Glomerular endothelial cell (primary cell): ENCODE results near the gene MAPK1IP1L. TPM values are rescaled to one million over a fixed set of nuclear protein-coding genes. Genes with fewer than 3 reads are reported as not detected.
"Not testable (repeated sequence)": the region's sequence is repeated elsewhere in the genome, so short reads cannot be mapped to it uniquely, and the experiment has no call there.

Source experiments
- DNase-seq: peaks from one replicate; pipeline ENCODE4 v3.0.0-alpha.2; 2011; ENCODE audit warnings: low read depth, low spot score; ENCODE audit errors: extremely low read depth
- total RNA-seq: library from RNA; depleted of rRNA; stranded (reverse); fragments of >200 nt; gene quantifications from 2 replicates; pipeline ENCODE4 v1.2.3, GENCODE V29; 2015

The MAPK1IP1L gene
- total RNA-seq = 82.1 and 86.0 TPM in 2 replicates

- DNase-seq = peak; percentile 82
Measured at GRCh38 chr14:55051423-55052268, at the start of gene MAPK1IP1L. Gene MAPK1IP1L, plus strand, starts transcription at chr14:55051647. Its CDS starts 10,037 bp downstream, at chr14:55061684.

GRCh38 chr14:55005071-55005470 is 46.4 kb upstream of the MAPK1IP1L start:
- DNase-seq = no peak

- no peak for DNase-seq
Measured at GRCh38 chr14:55015006-55015405, 36.4 kb upstream of the MAPK1IP1L start.

- no peak for DNase-seq
Measured at GRCh38 chr14:55019968-55020554, 31.4 kb upstream of the MAPK1IP1L start.

- DNase-seq = not testable (repeated sequence)
Measured at GRCh38 chr14:55024365-55024764, 27.1 kb upstream of the MAPK1IP1L start.

- DNase-seq = no peak
Measured at GRCh38 chr14:55025948-55026347, 25.5 kb upstream of the MAPK1IP1L start.

- DNase-seq = no peak
Measured at GRCh38 chr14:55026441-55026792, 25.0 kb upstream of the MAPK1IP1L start.

- no peak for DNase-seq
Measured at GRCh38 chr14:55026793-55027561, 24.5 kb upstream of the MAPK1IP1L start, which contains the start of the genes SOCS4 and WDHD1. Gene SOCS4, plus strand, starts transcription at chr14:55027236. Its CDS starts 15,806 bp downstream, at chr14:55043042. Gene WDHD1, minus strand, starts transcription at chr14:55027099. Its CDS starts 312 bp downstream, at chr14:55026787.

- DNase-seq = no peak
Measured at GRCh38 chr14:55028066-55028465, 23.4 kb upstream of the MAPK1IP1L start.

GRCh38 chr14:55028476-55028875 is 23.0 kb upstream of the MAPK1IP1L start:
- DNase-seq = no peak

GRCh38 chr14:55031190-55031589 is 20.3 kb upstream of the MAPK1IP1L start:
- no peak for DNase-seq

GRCh38 chr14:55037995-55038394 is 13.5 kb upstream of the MAPK1IP1L start:
- not testable (repeated sequence) for DNase-seq

- DNase-seq = no peak
Measured at GRCh38 chr14:55038708-55039107, 12.7 kb upstream of the MAPK1IP1L start.

- no peak for DNase-seq
Measured at GRCh38 chr14:55043528-55043927, 7.9 kb upstream of the MAPK1IP1L start.

- DNase-seq = no peak
Measured at GRCh38 chr14:55045087-55045486, 6.4 kb upstream of the MAPK1IP1L start.

- DNase-seq = no peak
Measured at GRCh38 chr14:55047301-55048053, 4.0 kb upstream of the MAPK1IP1L start.

- DNase-seq = no peak
Measured at GRCh38 chr14:55048900-55049436, 2.5 kb upstream of the MAPK1IP1L start.

- no peak for DNase-seq
Measured at GRCh38 chr14:55051165-55051422, 353 bp upstream of the MAPK1IP1L start.

GRCh38 chr14:55052269-55052930 is 953 bp downstream of the MAPK1IP1L start:
- no peak for DNase-seq

GRCh38 chr14:55053018-55053417 is 1.6 kb downstream of the MAPK1IP1L start:
- no peak for DNase-seq
